Smooth muscle cell (in vitro differentiated cells): Measurements from ENCODE around the gene IRX2. TPM values are rescaled to one million over a fixed set of nuclear protein-coding genes. Genes with fewer than 3 reads are reported as not detected.
A peak's percentile ranks its signal among the peaks of the same experiment; 100 is the strongest.

Experiments
- DNase-seq: peaks from one replicate; lab custom pipeline; 2025; ENCODE audit not compliant: unreplicated experiment; lab: John Stamatoyannopoulos, UW
- H2AFZ ChIP-seq: fragments of 200-600 bp; sonication (generic); 2 replicates; pipeline ENCODE4 v1.6.0; 2016; ENCODE audit warnings: antibody characterized with exemption, low read depth, mild to moderate bottlenecking
- H3F3A ChIP-seq: fragments of 200-600 bp; sonication (generic); 2 replicates; pipeline ENCODE4 v1.6.0; 2017; ENCODE audit warnings: antibody characterized with exemption, low read depth
- H3K27ac ChIP-seq: fragments of 200-600 bp; sonication (generic); 2 replicates; pipeline ENCODE4 v1.5.1; 2016; ENCODE audit warnings: low read depth, mild to moderate bottlenecking
- H3K27me3 ChIP-seq: fragments of 200-600 bp; sonication (generic); 2 replicates; pipeline ENCODE4 v1.6.1; 2016; ENCODE audit warnings: low read depth, mild to moderate bottlenecking
- H3K36me3 ChIP-seq: fragments of 200-600 bp; sonication (generic); 2 replicates; pipeline ENCODE4 v1.5.1; 2016; ENCODE audit warnings: low read depth
- H3K4me1 ChIP-seq: fragments of 200-600 bp; sonication (generic); 2 replicates; pipeline ENCODE4 v1.5.1; 2016; ENCODE audit warnings: low read depth
- H3K4me2 ChIP-seq: fragments of 200-600 bp; sonication (generic); 2 replicates; pipeline ENCODE4 v1.6.0; 2016; ENCODE audit warnings: mild to moderate bottlenecking
- H3K4me3 ChIP-seq: fragments of 200-600 bp; sonication (generic); 2 replicates; pipeline ENCODE4 v1.5.1; 2016; ENCODE audit warnings: mild to moderate bottlenecking
- H3K79me2 ChIP-seq: fragments of 200-600 bp; sonication (generic); 2 replicates; pipeline ENCODE4 v1.6.0; 2016; ENCODE audit warnings: low read depth, mild to moderate bottlenecking
- H3K9ac ChIP-seq: fragments of 200-600 bp; sonication (generic); 2 replicates; pipeline ENCODE4 v1.6.0; 2016; ENCODE audit warnings: low read depth
- H3K9me3 ChIP-seq: fragments of 200-600 bp; sonication (generic); replicated peaks from 2 replicates; pipeline ENCODE4 v1.5.1; 2016; ENCODE audit warnings: low read depth
- H4K20me1 ChIP-seq: fragments of 200-600 bp; sonication (generic); 2 replicates; pipeline ENCODE4 v1.6.0; 2016; ENCODE audit warnings: low read depth
- CTCF ChIP-seq: fragments of 200-600 bp; sonication (generic); IDR thresholded peaks from 2 replicates; pipeline ENCODE4 v1.5.1; 2017; ENCODE audit warnings: borderline replicate concordance, mild to moderate bottlenecking, antibody characterized with exemption; ENCODE audit not compliant: insufficient read depth, poor library complexity, severe bottlenecking
- WGBS: methylation state at CpG from one replicate; pipeline ENCODE4 v1.1.7; 2016; ENCODE audit warnings: low lambda C conversion rate; 5-methylcytosine and 5-hydroxymethylcytosine counted together
- polyA plus RNA-seq: library from polyadenylated mRNA; unstranded; fragments of >200 nt; fragmentation: Nextera tagmentation; extraction: Ambion mirVana; gene quantifications from 2 replicates; pipeline ENCODE4 v1.2.1, GENCODE V29; 2016
- total RNA-seq: library from RNA; depleted of rRNA; stranded (reverse); fragments of >200 nt; gene quantifications from 2 replicates; pipeline ENCODE4 v1.2.3, GENCODE V29; 2014

IRX2 gene
- total RNA-seq (0.67 and 4.0 TPM in 2 replicates), polyA plus RNA-seq (1.1 and 1.9 TPM in 2 replicates)

GRCh38 chr5:2751592-2752021 lies at the start of gene IRX2:
TSS of gene IRX2 (minus strand) at chr5:2751677. CDS start at chr5:2751413, 264 bp downstream.
- Histone ChIP-seq H3K79me2 (no peaks in the 10 kb centered on the region), H3K4me1 (peaks cover 15% of the 10 kb centered on the region), H3K9ac (no peak within 1 kb of the TSS), H3K27me3 (peaks cover 54% of the 10 kb centered on the region), H3K4me2 (peak within 1 kb of the TSS; percentile 86), H2AFZ (peak within 1 kb of the TSS; percentile 72), H3K4me3 (peak within 1 kb of the TSS; percentile 63), H4K20me1 (peaks cover 16% of the 10 kb centered on the region), H3K27ac (no peak within 1 kb of the TSS), H3K9me3 (no peaks in the 10 kb centered on the region), H3K36me3 (no peaks in the 10 kb centered on the region), H3F3A (no peaks in the 10 kb centered on the region)
- no peak for TF ChIP-seq CTCF
- WGBS = 0% methylated on average over 1 of the region's 53 CpGs
- DNase-seq = peak; percentile 48

- Histone ChIP-seq H3K4me3 (no peak overlapping the region), H3F3A (no peaks in the 10 kb centered on the region), H3K4me1 (no peaks in the 10 kb centered on the region), H3K79me2 (no peaks in the 10 kb centered on the region), H3K27me3 (peaks cover 4% of the 10 kb centered on the region), H3K9ac (no peak overlapping the region), H3K27ac (no peak overlapping the region), H3K9me3 (no peaks in the 10 kb centered on the region), H2AFZ (no peak overlapping the region), H4K20me1 (no peaks in the 10 kb centered on the region), H3K4me2 (no peak overlapping the region), H3K36me3 (no peaks in the 10 kb centered on the region)
- DNase-seq = no peak
- TF ChIP-seq CTCF = no peak
- 93% methylated on average over 12 of the region's 12 CpGs for WGBS
Measured at GRCh38 chr5:2800035-2800434, 48.6 kb upstream of the IRX2 start.

- no peak overlapping the region for H2AFZ ChIP-seq
- H3K79me2 ChIP-seq = no peaks in the 10 kb centered on the region
- H3K9me3 ChIP-seq = no peaks in the 10 kb centered on the region
- H3K9ac ChIP-seq = no peak overlapping the region
- H3K4me2 ChIP-seq = no peak overlapping the region
- no peak overlapping the region for H3K27ac ChIP-seq
- no peaks in the 10 kb centered on the region for H3K4me1 ChIP-seq
- peaks cover 4% of the 10 kb centered on the region for H3K27me3 ChIP-seq
- no peaks in the 10 kb centered on the region for H3K36me3 ChIP-seq
- H4K20me1 ChIP-seq = no peaks in the 10 kb centered on the region
- no peak for TF ChIP-seq CTCF
- WGBS = 57% methylated on average over 2 of the region's 2 CpGs
- no peaks in the 10 kb centered on the region for H3F3A ChIP-seq
- H3K4me3 ChIP-seq = no peak overlapping the region
- no peak for DNase-seq
Measured at GRCh38 chr5:2797981-2798380, 46.5 kb upstream of the IRX2 start.

- no peaks in the 10 kb centered on the region for H4K20me1 ChIP-seq
- 72% methylated on average over 3 of the region's 3 CpGs for WGBS
- no peaks in the 10 kb centered on the region for H3K9me3 ChIP-seq
- no peak overlapping the region for H3K4me3 ChIP-seq
- H3K4me2 ChIP-seq = no peak overlapping the region
- no peak for DNase-seq
- no peaks in the 10 kb centered on the region for H3K36me3 ChIP-seq
- H2AFZ ChIP-seq = no peak overlapping the region
- no peak overlapping the region for H3K27ac ChIP-seq
- H3F3A ChIP-seq = no peaks in the 10 kb centered on the region
- no peak for TF ChIP-seq CTCF
- H3K9ac ChIP-seq = no peak overlapping the region
- peaks cover 4% of the 10 kb centered on the region for H3K27me3 ChIP-seq
- no peaks in the 10 kb centered on the region for H3K79me2 ChIP-seq
- H3K4me1 ChIP-seq = no peaks in the 10 kb centered on the region
Measured at GRCh38 chr5:2797160-2797559, 45.7 kb upstream of the IRX2 start.
